Measurements from ENCODE around the gene HADH. TPM values are rescaled to one million over a fixed set of nuclear protein-coding genes. Genes with fewer than 3 reads are reported as not detected.
A peak's percentile ranks its signal among the peaks of the same experiment; 100 is the strongest.

The HADH gene
- total RNA-seq, 1 donor from 2014 or later, result 37.9 TPM

GRCh38 chr4:107977966-107978705, 11.6 kb upstream of the HADH start:
- DNase-seq (no peak), ATAC-seq (no peak)
- Histone ChIP-seq H3K4me1 (no peaks in the 10 kb centered on the region), H3K36me3 (no peaks in the 10 kb centered on the region), H3K27me3 (no peaks in the 10 kb centered on the region), H3K27ac (no peak overlapping the region), H3K9me3 (no peaks in the 10 kb centered on the region), H3K4me3 (no peak overlapping the region)
- intact Hi-C loops (cut with DNase I), result no loop called here
- TF ChIP-seq, protein P1, sequence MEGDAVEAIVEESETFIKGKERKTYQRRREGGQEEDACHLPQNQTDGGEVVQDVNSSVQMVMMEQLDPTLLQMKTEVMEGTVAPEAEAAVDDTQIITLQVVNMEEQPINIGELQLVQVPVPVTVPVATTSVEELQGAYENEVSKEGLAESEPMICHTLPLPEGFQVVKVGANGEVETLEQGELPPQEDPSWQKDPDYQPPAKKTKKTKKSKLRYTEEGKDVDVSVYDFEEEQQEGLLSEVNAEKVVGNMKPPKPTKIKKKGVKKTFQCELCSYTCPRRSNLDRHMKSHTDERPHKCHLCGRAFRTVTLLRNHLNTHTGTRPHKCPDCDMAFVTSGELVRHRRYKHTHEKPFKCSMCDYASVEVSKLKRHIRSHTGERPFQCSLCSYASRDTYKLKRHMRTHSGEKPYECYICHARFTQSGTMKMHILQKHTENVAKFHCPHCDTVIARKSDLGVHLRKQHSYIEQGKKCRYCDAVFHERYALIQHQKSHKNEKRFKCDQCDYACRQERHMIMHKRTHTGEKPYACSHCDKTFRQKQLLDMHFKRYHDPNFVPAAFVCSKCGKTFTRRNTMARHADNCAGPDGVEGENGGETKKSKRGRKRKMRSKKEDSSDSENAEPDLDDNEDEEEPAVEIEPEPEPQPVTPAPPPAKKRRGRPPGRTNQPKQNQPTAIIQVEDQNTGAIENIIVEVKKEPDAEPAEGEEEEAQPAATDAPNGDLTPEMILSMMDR (IDR thresholded peaks at IDR 0.05), result no peak

- Histone ChIP-seq H3K27me3 (no peaks in the 10 kb centered on the region), H3K4me1 (no peaks in the 10 kb centered on the region), H3K4me3 (no peak overlapping the region), H3K9me3 (no peaks in the 10 kb centered on the region), H3K36me3 (no peaks in the 10 kb centered on the region), H3K27ac (no peak overlapping the region)
- DNase-seq, result no peak
- no peak for ATAC-seq
- intact Hi-C loops (cut with DNase I), result no loop called here
- TF ChIP-seq, protein P1 (IDR thresholded peaks at IDR 0.05), result no peak
Observed at GRCh38 chr4:107978716-107979451, 10.8 kb upstream of the HADH start.

- Histone ChIP-seq H3K4me3 (no peak overlapping the region), H3K27me3 (no peaks in the 10 kb centered on the region), H3K9me3 (no peaks in the 10 kb centered on the region), H3K36me3 (no peaks in the 10 kb centered on the region), H3K27ac (no peak overlapping the region), H3K4me1 (peaks cover 38% of the 10 kb centered on the region)
- intact Hi-C loops (cut with DNase I), result no loop called here
- DNase-seq (no peak), ATAC-seq (no peak)
- TF ChIP-seq, protein P1 (IDR thresholded peaks at IDR 0.05), result no peak
Observed at GRCh38 chr4:107987916-107988762, 1.6 kb upstream of the HADH start.

- H3K4me1 ChIP-seq, result peaks cover 43% of the 10 kb centered on the region
- TF ChIP-seq, protein P1 (IDR thresholded peaks at IDR 0.05), result no peak
- no peak for DNase-seq
- intact Hi-C loops (cut with DNase I), result no loop called here
- no peaks in the 10 kb centered on the region for H3K36me3 ChIP-seq
- H3K27me3 ChIP-seq, result no peaks in the 10 kb centered on the region
- ATAC-seq, result no peak
- no peak overlapping the region for H3K27ac ChIP-seq
- H3K9me3 ChIP-seq, result no peaks in the 10 kb centered on the region
- H3K4me3 ChIP-seq, result no peak overlapping the region
Observed at GRCh38 chr4:107988763-107989035, 990 bp upstream of the HADH start.

- Histone ChIP-seq H3K27me3 (no peaks in the 10 kb centered on the region), H3K4me3 (peak overlapping the region; percentile 94), H3K27ac (peak overlapping the region; percentile 87), H3K4me1 (peaks cover 47% of the 10 kb centered on the region), H3K36me3 (no peaks in the 10 kb centered on the region), H3K9me3 (no peaks in the 10 kb centered on the region)
- ATAC-seq, result no peak
- DNase-seq, result no peak
- TF ChIP-seq, protein P1 (IDR thresholded peaks at IDR 0.05), result no peak
- intact Hi-C loops (cut with DNase I), result no loop called here
Observed at GRCh38 chr4:107989162-107989536, 540 bp upstream of the HADH start.

Measured in upper lobe of right lung (tissue), 1 donor.